NCI-H1417 treated with DMSO at 0.1 percent for 48 hours (cell line): ENCODE data around the gene APCDD1L.

Experiments used
- DNase-seq: peaks from one replicate; lab custom pipeline; 2025; lab: John Stamatoyannopoulos, UW

APCDD1L gene

GRCh38 chr20:58515233-58516212, at the start of gene APCDD1L:
Gene APCDD1L (minus strand): TSS chr20:58515399. CDS start chr20:58514707, 692 bp downstream.
- DNase-seq: no peak

GRCh38 chr20:58559368-58559729, 44.1 kb upstream of the APCDD1L start:
- DNase-seq: no peak

- DNase-seq: no peak
Observed at GRCh38 chr20:58558486-58559367, 43.5 kb upstream of the APCDD1L start.

DNA sequence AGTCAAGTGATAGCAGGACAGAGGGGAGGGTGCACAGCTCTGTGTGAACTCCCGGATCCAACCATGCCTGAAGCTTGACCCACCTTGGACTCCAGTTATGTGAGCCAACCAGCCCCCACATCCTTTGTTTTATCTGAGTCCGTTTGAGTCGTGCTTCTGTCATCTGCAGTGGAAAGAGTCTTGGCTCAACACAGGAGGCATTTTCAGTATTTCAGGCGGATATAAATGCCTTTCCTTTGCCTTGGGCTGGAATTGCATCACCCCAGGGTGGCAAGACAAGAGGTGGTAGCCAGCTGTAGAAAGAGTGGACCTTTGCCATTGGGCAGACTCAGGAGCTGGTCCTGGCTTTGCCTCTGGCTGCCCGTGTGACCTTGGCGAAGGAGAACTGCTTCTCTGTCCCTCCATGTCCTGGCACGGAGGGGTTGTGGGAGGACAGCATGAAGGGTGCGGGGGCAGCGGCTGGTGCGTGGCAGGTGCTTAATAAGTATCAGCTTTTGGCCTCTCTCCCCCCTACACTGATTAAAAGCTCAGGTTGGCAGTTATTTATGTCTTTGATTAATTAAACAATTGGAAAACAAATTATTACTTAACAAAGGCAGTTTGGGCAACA, 42.6 kb upstream of the APCDD1L start:
- DNase-seq: no peak

GRCh38 chr20:58556961-58557360, 41.8 kb upstream of the APCDD1L start:
- DNase-seq: no peak

GRCh38 chr20:58555078-58555765, 40.0 kb upstream of the APCDD1L start:
- DNase-seq: no peak

- DNase-seq: no peak
Observed at GRCh38 chr20:58554541-58554940, 39.3 kb upstream of the APCDD1L start.

- DNase-seq: no peak
Observed at GRCh38 chr20:58553841-58554240, 38.6 kb upstream of the APCDD1L start.

DNA sequence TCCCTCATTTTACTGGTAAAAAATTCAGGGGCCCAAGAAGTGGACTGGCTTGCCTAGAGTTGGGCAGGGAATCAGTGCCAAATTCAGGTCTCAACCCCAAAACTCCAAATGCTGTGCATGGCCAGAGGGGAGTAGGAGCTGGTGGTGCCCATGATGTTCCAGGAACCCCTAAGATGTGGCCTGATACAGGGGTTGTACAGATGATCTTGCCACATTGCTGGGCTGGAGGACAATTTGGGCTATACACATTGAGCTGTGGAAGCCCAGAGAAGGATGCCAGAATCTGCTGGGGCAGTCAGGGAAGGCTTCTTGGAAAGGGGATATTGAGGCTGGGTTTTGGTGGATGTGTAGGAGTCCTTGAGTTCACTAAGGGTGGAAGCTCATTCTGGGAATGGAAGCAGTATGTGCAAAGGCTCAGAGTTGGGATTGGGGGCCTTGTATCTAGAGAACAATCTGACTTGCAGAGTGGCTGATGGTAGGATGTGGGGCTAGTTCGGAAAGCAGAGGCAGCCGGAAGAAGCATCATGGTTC, 38.0 kb upstream of the APCDD1L start:
- no peak for DNase-seq

- no peak for DNase-seq
Observed at GRCh38 chr20:58552366-58552934, 37.3 kb upstream of the APCDD1L start.

DNA sequence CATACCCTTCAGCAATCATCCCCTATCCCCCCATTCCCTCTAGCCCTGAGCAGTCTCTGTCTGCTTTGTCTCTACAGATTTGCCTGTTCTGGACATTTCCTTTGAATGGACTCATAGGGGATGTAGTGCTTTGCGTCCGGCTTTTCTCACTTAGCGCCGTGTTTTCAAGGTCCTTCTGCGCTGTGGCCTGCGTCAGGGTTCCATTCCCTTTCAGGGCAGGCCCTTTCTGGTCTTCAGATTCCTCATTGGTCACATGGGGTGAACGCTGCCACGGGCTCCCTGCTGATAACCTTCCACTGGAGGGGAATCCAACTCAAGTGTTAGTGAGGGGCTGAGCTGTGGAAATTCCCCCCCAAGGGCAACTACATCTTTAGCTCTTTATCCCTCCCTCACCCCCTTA, 36.4 kb upstream of the APCDD1L start:
- no peak for DNase-seq

- no peak for DNase-seq
Observed at GRCh38 chr20:58550275-58551059, 35.3 kb upstream of the APCDD1L start.

DNA sequence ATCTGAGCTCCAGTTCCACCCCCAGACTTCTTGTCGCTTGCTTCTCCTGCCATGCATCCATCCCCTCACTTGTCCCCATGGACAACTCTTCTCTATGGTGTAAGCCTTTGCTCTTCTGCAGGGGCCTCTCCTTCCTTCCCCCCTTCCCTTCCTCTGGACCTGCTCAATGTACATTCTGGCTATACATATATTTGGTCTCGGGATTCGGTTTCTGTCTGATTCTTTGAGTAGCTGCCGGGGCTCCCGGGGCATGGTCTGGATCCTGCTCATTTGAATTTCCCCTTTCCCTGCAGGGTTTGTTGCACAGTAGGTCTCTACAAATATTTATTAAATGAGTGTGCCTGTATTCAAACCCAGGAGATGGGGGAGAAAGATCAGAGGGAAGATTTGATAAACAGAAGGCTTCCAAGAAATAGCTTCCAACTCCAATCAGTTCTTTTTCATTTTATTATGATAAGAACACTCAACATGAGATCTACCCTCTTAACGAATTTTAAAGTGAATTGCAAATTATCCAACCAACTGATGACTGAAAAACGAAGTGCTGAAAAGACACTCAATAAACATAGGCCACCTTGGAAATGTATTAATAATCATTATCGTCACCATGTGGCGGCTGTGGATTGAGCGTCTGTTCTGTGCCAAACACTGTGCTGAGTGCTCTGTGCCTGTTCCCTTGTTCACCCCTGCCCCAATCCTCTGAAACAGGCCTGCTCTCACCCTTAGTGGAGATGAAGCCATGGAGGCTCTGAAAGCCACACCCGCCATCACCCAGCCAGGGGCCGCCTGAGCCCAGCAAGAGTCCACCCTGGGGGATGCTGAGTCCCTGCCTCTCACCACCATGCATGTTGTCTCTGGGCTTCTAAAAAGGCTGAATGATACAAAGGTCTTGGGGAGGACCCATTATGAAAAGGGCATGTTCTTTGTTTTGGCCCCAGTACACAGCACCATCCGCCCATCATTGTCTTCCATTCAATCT, 34.3 kb upstream of the APCDD1L start:
- no peak for DNase-seq

DNA sequence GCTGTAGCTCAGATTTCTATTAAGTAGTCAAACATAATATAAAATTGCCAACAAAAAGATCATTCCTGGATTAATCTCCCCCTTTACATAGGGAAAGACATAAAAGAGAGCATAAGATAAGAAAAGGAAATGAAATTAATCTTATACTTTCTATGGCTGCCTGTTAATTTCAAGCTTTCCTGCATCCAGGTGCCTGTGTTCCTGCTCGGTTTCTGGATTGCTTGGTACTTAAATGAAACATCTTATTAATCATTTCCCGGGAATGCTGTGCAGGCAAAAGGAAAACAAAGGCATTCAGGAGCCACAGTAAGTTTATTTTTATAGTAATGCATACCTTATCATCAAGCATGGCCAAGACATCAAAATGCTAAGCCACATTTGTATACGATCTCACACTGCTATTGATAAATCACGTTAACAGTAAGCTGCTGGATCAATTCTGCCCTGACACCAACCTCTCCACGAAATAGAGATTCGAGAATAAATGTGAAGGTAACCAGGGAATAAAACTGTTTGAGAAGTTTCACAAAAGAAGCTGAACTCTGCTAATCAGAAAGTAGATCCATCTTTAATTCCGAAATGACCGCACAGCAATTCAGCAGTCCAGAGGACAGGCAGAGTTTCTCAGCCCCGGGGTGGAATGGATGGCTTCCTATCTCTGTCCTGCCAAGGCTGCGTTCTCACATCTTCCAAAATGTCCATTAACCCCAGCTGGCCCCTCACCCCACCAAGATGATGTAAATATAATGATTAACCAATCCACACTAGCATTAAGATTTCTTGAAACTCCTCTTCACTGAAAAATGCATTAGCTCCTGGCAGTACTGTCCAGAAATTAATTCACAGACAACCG, 32.6 kb upstream of the APCDD1L start:
- DNase-seq: no peak

GRCh38 chr20:58546756-58547622, 31.8 kb upstream of the APCDD1L start:
- no peak for DNase-seq

DNA sequence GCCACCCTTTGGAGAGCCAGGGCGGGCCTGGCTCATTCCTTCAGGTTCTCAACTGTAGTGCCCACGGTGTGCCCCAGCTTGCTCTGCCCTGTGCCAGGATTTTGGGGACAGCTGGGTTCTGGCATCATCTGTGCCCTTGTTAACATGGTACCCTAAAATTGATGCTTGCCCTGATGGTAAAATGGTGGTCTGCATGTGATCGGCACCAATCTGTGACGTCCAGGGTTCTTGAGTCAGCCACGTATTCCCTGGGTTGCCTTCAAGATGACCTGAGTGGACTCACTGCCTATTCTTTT, 31.2 kb upstream of the APCDD1L start:
- no peak for DNase-seq
